Neuronal stem cell (in vitro differentiated cells): ENCODE data around the gene MYOT.

Experiments
- DNase-seq: peaks from one replicate; pipeline ENCODE4 v3.0.0-alpha.2; 2013; ENCODE audit warnings: low spot score
- H2AFZ ChIP-seq: one replicate; pipeline ENCODE4 v1.6.1; 2013; ENCODE audit warnings: mild to moderate bottlenecking, low read length, inconsistent platforms
- H2AK5ac ChIP-seq: 2 replicates; pipeline ENCODE4 v1.6.1; 2013; ENCODE audit warnings: low read depth, mild to moderate bottlenecking, inconsistent platforms, low read length, moderate library complexity, mixed read lengths
- H2BK120ac ChIP-seq: 2 replicates; pipeline ENCODE4 v1.6.1; 2013; ENCODE audit warnings: low read depth, mild to moderate bottlenecking, inconsistent platforms, low read length, moderate library complexity, mixed read lengths
- H2BK12ac ChIP-seq: one replicate; pipeline ENCODE4 v1.6.1; 2013; ENCODE audit warnings: low read length, inconsistent platforms
- H2BK15ac ChIP-seq: 2 replicates; pipeline ENCODE4 v1.6.1; 2013; ENCODE audit warnings: mild to moderate bottlenecking, low read length, inconsistent platforms, mixed read lengths
- H2BK5ac ChIP-seq: one replicate; pipeline ENCODE4 v1.6.1; 2013; ENCODE audit warnings: inconsistent platforms, mild to moderate bottlenecking, low read length, moderate library complexity
- H3K14ac ChIP-seq: one replicate; pipeline ENCODE4 v1.6.1; 2013; ENCODE audit warnings: low read length, inconsistent platforms
- H3K18ac ChIP-seq: 2 replicates; pipeline ENCODE4 v1.6.1; 2013; ENCODE audit warnings: low read length, inconsistent platforms
- H3K23ac ChIP-seq: 2 replicates; pipeline ENCODE4 v1.6.1; 2013; ENCODE audit warnings: low read depth, mild to moderate bottlenecking, mixed read lengths, low read length, inconsistent platforms; ENCODE audit not compliant: poor library complexity
- H3K27ac ChIP-seq: replicated peaks from 3 replicates; pipeline ENCODE4 v1.5.1; 2013; ENCODE audit warnings: low read length, inconsistent platforms
- H3K27me3 ChIP-seq, 3 experiments: 2 replicates each; pipeline ENCODE4 v1.6.1; 2013; ENCODE audit warnings: low read length in 3 of 3, mild to moderate bottlenecking in 2 of 3, inconsistent platforms in 1 of 3, low read depth in 1 of 3, mixed read lengths in 1 of 3, moderate library complexity in 1 of 3; ENCODE audit not compliant: control insufficient read depth in 3 of 3, insufficient read depth in 3 of 3
- H3K36me3 ChIP-seq, 2 donors: replicated peaks in 1 of 2; 2 replicates each; pipeline ENCODE4 v1.6.1; 2013; ENCODE audit warnings: low read length in 2 of 2; ENCODE audit not compliant: control insufficient read depth in 2 of 2, insufficient read depth in 2 of 2
- H3K4ac ChIP-seq: 2 replicates; pipeline ENCODE4 v1.6.1; 2013; ENCODE audit warnings: inconsistent platforms, mild to moderate bottlenecking, low read length, moderate library complexity
- H3K4me1 ChIP-seq, 2 donors: 1 replicate in 1 of 2; 2 replicates in 1 of 2; pipeline ENCODE4 v1.6.1; 2013; ENCODE audit warnings: low read length in 2 of 2, low read depth in 1 of 2; ENCODE audit not compliant: control insufficient read depth in 2 of 2, insufficient read depth in 1 of 2
- H3K4me2 ChIP-seq: one replicate; pipeline ENCODE4 v1.6.1; 2013; ENCODE audit warnings: mild to moderate bottlenecking, low read length, inconsistent platforms; ENCODE audit not compliant: insufficient read depth, poor library complexity, severe bottlenecking
- H3K4me3 ChIP-seq, 2 donors: 2 replicates each; pipeline ENCODE4 v1.5.1; 2013; ENCODE audit warnings: low read length in 2 of 2, mild to moderate bottlenecking in 2 of 2, inconsistent platforms in 1 of 2, moderate library complexity in 1 of 2
- H3K79me1 ChIP-seq: one replicate; pipeline ENCODE4 v1.6.1; 2013; ENCODE audit warnings: low read depth, mild to moderate bottlenecking, inconsistent platforms, low read length, moderate library complexity
- H3K9ac ChIP-seq: one replicate; pipeline ENCODE4 v1.6.1; 2013; ENCODE audit warnings: mild to moderate bottlenecking, low read depth, low read length, inconsistent platforms; ENCODE audit not compliant: poor library complexity
- H3K9me3 ChIP-seq, 2 donors: replicated peaks in 1 of 2; 2 replicates each; pipeline versions ENCODE3 to v1.6.1; 2013; ENCODE audit warnings: low read length in 2 of 2, mild to moderate bottlenecking in 2 of 2, inconsistent platforms in 1 of 2, low read depth in 1 of 2, mixed read lengths in 1 of 2, moderate library complexity in 1 of 2; ENCODE audit not compliant: control insufficient read depth in 2 of 2, insufficient read depth in 1 of 2
- H4K8ac ChIP-seq: one replicate; pipeline ENCODE4 v1.6.1; 2013; ENCODE audit warnings: low read depth, mild to moderate bottlenecking, inconsistent platforms, low read length, moderate library complexity
- H4K91ac ChIP-seq: one replicate; pipeline ENCODE4 v1.6.1; 2013; ENCODE audit warnings: low read length, low read depth, mild to moderate bottlenecking, inconsistent platforms; ENCODE audit not compliant: poor library complexity
- WGBS, 2 donors: extraction: QIAGEN DNeasy Blood & Tissue Kit; methylation state at CpG; one replicate each; pipeline ENCODE4 v1.1.7; 2013; ENCODE audit warnings: missing lambda C conversion rate in 2 of 2, mixed read lengths in 1 of 2; ENCODE audit not compliant: insufficient read length in 2 of 2, insufficient replicate concordance in 1 of 2; ENCODE audit errors: extremely low coverage in 2 of 2; 5-methylcytosine and 5-hydroxymethylcytosine counted together

The MYOT gene

DNA sequence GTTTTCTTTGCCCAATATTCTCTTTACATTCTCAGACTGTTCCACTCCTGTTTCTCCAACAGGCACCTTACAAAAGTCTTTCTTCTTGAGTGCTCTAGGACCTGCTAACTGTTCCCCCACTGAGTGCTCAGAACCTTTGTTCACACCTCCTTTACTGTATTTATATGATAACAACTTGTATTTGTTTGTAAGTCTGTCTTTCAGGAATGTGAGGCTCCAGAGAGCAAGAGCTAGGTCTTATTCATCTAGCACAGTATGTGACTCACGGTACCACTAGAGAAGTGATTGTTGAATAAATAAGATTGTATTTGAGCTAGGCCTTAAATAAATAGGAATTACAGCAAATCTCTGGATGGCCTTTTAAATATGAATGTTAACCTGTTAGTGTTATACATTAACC lies 42.5 kb upstream of the MYOT start:
- Histone ChIP-seq H3K4me3 (no peak overlapping the region), H2BK15ac (no peak overlapping the region), H3K27me3 (peaks cover 0 to 7% (median 0%) of the 10 kb centered on the region in 3 experiments), H2AK5ac (no peak overlapping the region), H4K8ac (no peak overlapping the region), H3K27ac (no peak overlapping the region), H2BK12ac (no peak overlapping the region), H4K91ac (no peak overlapping the region), H2AFZ (no peak overlapping the region), H3K4ac (no peak overlapping the region), H2BK5ac (no peak overlapping the region), H3K14ac (no peak overlapping the region), H2BK120ac (no peak overlapping the region), H3K9me3 (no peaks in the 10 kb centered on the region), H3K4me1 (no peaks in the 10 kb centered on the region), H3K23ac (no peak overlapping the region), H3K18ac (no peak overlapping the region), H3K79me1 (no peaks in the 10 kb centered on the region), H3K4me2 (no peak overlapping the region), H3K36me3 (no peaks in the 10 kb centered on the region), H3K9ac (no peak overlapping the region)
- no CpG with 5 or more reads among the region's 1 CpG for WGBS, 2 donors
- DNase-seq = no peak

DNA sequence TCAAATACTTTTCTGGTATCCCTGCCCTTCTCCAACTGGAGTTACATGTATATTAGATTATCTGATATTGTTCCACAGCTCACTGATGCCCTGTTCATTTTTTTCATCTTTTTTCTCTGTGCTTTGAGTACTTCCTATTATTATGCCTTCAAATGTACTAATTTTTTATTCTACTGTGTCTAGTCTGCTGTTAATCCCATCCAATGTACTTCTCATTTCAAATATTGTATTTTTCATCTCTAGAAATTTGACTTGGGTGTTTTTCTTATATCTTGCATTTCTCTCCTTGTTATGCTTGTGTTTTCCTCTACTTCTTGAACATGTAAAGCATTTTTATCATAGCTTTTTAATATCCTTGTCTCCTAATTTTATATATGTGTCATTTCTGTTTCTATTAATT lies 41.6 kb upstream of the MYOT start:
- H3K14ac ChIP-seq = no peak overlapping the region
- H3K27me3 ChIP-seq = peaks cover 0 to 7% (median 0%) of the 10 kb centered on the region in 3 experiments
- H4K8ac ChIP-seq = no peak overlapping the region
- no peaks in the 10 kb centered on the region for H3K9me3 ChIP-seq
- no peak overlapping the region for H2BK12ac ChIP-seq
- no peak overlapping the region for H2BK5ac ChIP-seq
- no peak overlapping the region for H3K9ac ChIP-seq
- H3K4ac ChIP-seq = no peak overlapping the region
- no peak overlapping the region for H2AK5ac ChIP-seq
- H3K27ac ChIP-seq = no peak overlapping the region
- H3K4me2 ChIP-seq = no peak overlapping the region
- no peak overlapping the region for H3K18ac ChIP-seq
- no peak overlapping the region for H2AFZ ChIP-seq
- H2BK120ac ChIP-seq = no peak overlapping the region
- H4K91ac ChIP-seq = no peak overlapping the region
- no peak overlapping the region for H3K4me3 ChIP-seq
- no peak overlapping the region for H3K23ac ChIP-seq
- DNase-seq = no peak
- no peaks in the 10 kb centered on the region for H3K79me1 ChIP-seq
- no peaks in the 10 kb centered on the region for H3K4me1 ChIP-seq
- H2BK15ac ChIP-seq = no peak overlapping the region
- H3K36me3 ChIP-seq = no peaks in the 10 kb centered on the region

DNA sequence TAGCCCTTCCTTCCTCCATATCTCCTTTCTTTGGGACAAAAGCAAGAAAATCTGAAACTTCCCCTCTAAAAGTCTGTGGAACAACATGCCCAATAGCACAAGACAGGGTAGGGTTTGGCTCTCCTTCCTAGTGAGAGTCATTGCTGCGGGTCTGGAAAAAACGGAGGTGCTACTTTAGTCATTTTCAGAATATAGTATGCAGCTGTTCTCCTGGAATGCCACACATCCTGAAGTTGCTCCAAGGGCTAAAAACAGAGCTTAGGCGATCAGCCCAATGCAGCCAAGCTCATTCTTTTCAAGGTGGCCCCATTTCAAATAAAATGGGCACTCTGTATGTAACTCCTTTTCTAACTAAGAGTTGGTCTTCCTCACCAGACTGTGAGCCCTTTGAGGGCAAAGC lies 39.5 kb upstream of the MYOT start:
- no peak overlapping the region for H3K4me3 ChIP-seq
- H2BK120ac ChIP-seq = no peak overlapping the region
- no peaks in the 10 kb centered on the region for H3K79me1 ChIP-seq
- H3K36me3 ChIP-seq = no peaks in the 10 kb centered on the region
- H3K9ac ChIP-seq = no peak overlapping the region
- no peak overlapping the region for H3K18ac ChIP-seq
- no peaks in the 10 kb centered on the region for H3K4me1 ChIP-seq
- DNase-seq = no peak
- no peak overlapping the region for H4K8ac ChIP-seq
- peaks cover 0 to 7% (median 0%) of the 10 kb centered on the region in 3 experiments for H3K27me3 ChIP-seq
- no peak overlapping the region for H3K23ac ChIP-seq
- no peak overlapping the region for H2AFZ ChIP-seq
- H2AK5ac ChIP-seq = no peak overlapping the region
- H3K4me2 ChIP-seq = no peak overlapping the region
- no peak overlapping the region for H2BK12ac ChIP-seq
- no peak overlapping the region for H2BK15ac ChIP-seq
- H3K4ac ChIP-seq = no peak overlapping the region
- no CpG with 5 or more reads among the region's 3 CpGs for WGBS, 2 donors
- H3K14ac ChIP-seq = no peak overlapping the region
- no peaks in the 10 kb centered on the region for H3K9me3 ChIP-seq
- H3K27ac ChIP-seq = no peak overlapping the region
- H4K91ac ChIP-seq = no peak overlapping the region
- H2BK5ac ChIP-seq = no peak overlapping the region

DNA sequence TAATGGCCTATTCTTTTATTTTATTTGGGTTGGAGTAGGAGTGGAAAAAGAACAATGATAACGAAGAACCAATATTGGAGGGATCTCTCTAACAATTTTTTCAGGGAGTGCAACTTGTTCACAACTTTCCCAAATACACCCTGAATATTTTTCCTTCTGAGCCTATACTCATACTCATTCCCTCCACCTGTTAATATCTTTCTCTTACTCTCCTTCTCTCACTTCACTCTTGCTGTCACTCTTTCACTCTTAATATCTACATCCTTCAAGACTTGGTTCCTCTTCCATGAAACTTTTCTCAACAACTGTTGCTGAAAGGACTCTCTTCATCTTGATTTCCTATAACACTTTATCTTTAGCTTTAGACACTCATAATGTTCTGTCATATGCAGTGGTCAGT lies 39.0 kb upstream of the MYOT start:
- no peak overlapping the region for H3K23ac ChIP-seq
- no peak overlapping the region for H3K27ac ChIP-seq
- H3K4me2 ChIP-seq = no peak overlapping the region
- H2BK120ac ChIP-seq = no peak overlapping the region
- no peaks in the 10 kb centered on the region for H3K79me1 ChIP-seq
- no peak overlapping the region for H3K4ac ChIP-seq
- H2AFZ ChIP-seq = no peak overlapping the region
- no peak overlapping the region for H3K4me3 ChIP-seq
- H3K18ac ChIP-seq = no peak overlapping the region
- H2BK12ac ChIP-seq = no peak overlapping the region
- H2BK5ac ChIP-seq = no peak overlapping the region
- no peaks in the 10 kb centered on the region for H3K9me3 ChIP-seq
- no peak overlapping the region for H3K14ac ChIP-seq
- no peak overlapping the region for H3K9ac ChIP-seq
- peaks cover 0 to 7% (median 0%) of the 10 kb centered on the region in 3 experiments for H3K27me3 ChIP-seq
- no peak overlapping the region for H2BK15ac ChIP-seq
- H4K8ac ChIP-seq = no peak overlapping the region
- H2AK5ac ChIP-seq = no peak overlapping the region
- H3K4me1 ChIP-seq = no peaks in the 10 kb centered on the region
- DNase-seq = no peak
- H4K91ac ChIP-seq = no peak overlapping the region
- H3K36me3 ChIP-seq = no peaks in the 10 kb centered on the region
- no CpG with 5 or more reads among the region's 1 CpG for WGBS, 2 donors
